ENCODE measurements around the gene CTDSPL. TPM values are rescaled to one million over a fixed set of nuclear protein-coding genes. Genes with fewer than 3 reads are reported as not detected.

Gene CTDSPL
- total and polyA plus RNA-seq, 7 donors: 19.1 to 69.1 (median 46.3) TPM

DNA sequence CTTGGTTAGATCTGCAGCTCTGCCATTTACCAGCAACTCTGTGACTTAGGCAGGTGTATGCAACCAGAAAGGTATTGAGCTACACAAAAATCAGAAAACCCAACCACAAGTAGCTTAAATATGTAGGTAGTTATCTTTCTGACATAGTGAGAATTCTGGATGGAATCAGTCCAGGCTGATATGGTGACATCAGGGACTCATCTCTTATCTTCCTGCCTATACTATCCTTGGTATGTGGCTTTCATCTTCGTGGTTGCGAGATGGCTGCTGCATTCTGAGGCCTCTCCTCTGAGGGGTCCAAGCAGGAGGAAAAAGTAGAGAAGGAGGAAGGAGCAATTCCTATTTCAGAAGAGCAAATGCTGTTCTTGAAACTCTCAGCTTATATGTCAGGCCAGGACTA is 40.0 kb downstream of the CTDSPL start:
- Histone ChIP-seq H3K9me3 (no peaks in the 10 kb centered on the region), H3K4me3 (no peak overlapping the region), H3K4me1 (peaks cover 0 to 82% (median 58%) of the 10 kb centered on the region in 4 donors), H3K36me3 (no peaks in the 10 kb centered on the region), H3K27ac (no peak overlapping the region), H3K27me3 (no peaks in the 10 kb centered on the region)
- 68 to 89% methylated on average over 2 of the region's 2 CpGs for WGBS, 2 donors
- intact Hi-C loops (cut with DNase I): no loop called here
- DNase-seq: no peak
- TF ChIP-seq POLR2A (IDR thresholded peaks at IDR 0.05) (no peak), EP300 (IDR thresholded peaks at IDR 0.05) (no peak), POLR2AphosphoS5 (IDR thresholded peaks at IDR 0.05) (no peak)
- TF ChIP-seq, protein P1, sequence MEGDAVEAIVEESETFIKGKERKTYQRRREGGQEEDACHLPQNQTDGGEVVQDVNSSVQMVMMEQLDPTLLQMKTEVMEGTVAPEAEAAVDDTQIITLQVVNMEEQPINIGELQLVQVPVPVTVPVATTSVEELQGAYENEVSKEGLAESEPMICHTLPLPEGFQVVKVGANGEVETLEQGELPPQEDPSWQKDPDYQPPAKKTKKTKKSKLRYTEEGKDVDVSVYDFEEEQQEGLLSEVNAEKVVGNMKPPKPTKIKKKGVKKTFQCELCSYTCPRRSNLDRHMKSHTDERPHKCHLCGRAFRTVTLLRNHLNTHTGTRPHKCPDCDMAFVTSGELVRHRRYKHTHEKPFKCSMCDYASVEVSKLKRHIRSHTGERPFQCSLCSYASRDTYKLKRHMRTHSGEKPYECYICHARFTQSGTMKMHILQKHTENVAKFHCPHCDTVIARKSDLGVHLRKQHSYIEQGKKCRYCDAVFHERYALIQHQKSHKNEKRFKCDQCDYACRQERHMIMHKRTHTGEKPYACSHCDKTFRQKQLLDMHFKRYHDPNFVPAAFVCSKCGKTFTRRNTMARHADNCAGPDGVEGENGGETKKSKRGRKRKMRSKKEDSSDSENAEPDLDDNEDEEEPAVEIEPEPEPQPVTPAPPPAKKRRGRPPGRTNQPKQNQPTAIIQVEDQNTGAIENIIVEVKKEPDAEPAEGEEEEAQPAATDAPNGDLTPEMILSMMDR (IDR thresholded peaks at IDR 0.05): no peak

DNA sequence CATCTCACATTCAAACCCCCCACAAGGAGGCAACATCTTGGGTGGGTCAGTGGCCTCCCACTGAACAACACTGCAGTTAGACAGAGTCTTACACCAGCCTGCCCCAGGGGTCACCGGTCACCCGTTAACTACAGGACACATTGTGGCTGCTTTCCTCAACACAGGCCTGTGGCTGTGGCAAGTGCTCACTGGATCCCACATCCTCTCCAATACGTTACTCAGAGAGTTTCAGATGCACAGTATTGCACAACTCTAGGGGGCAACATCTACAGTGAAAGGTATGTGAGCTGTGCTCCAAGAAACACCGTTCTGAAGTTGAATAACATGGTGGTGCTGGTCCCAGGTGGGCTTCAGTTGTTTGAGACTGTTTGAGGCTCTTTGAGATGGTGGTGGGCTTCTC is 41.0 kb downstream of the CTDSPL start:
- Histone ChIP-seq H3K4me1 (peaks cover 0 to 82% (median 58%) of the 10 kb centered on the region in 4 donors), H3K4me3 (no peak overlapping the region), H3K36me3 (no peaks in the 10 kb centered on the region), H3K9me3 (no peaks in the 10 kb centered on the region), H3K27ac (no peak overlapping the region), H3K27me3 (no peaks in the 10 kb centered on the region)
- intact Hi-C loops (cut with DNase I): no loop called here
- DNase-seq: no peak
- 84 to 90% methylated on average over 4 of the region's 4 CpGs for WGBS, 2 donors
- TF ChIP-seq POLR2A (IDR thresholded peaks at IDR 0.05): no peak
- TF ChIP-seq, protein P1 (IDR thresholded peaks at IDR 0.05): no peak
- TF ChIP-seq EP300 (IDR thresholded peaks at IDR 0.05): no peak
- TF ChIP-seq POLR2AphosphoS5 (IDR thresholded peaks at IDR 0.05): no peak

DNA sequence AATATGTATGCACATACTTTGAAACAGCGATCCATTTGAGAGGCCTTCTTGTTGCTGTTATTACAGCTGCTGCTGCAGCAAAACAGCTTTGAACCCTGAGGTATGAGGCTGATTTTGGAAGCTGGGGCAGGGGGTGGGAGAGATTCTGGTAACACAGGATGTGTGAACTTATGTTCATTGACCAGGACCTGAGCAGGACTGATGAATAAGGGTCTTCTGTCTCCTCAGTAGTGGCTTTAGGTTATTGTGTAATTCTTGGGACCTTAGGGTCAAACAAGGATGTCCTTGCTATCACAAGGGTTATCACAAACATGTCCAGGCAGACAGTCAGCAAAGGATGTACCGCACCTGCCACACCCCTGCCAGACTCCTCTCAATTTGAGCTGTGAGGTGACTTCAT is 41.6 kb downstream of the CTDSPL start:
- Histone ChIP-seq H3K27me3 (no peaks in the 10 kb centered on the region), H3K27ac (no peak overlapping the region), H3K4me3 (no peak overlapping the region), H3K36me3 (no peaks in the 10 kb centered on the region), H3K4me1 (peaks cover 0 to 81% (median 56%) of the 10 kb centered on the region in 4 donors), H3K9me3 (no peaks in the 10 kb centered on the region)
- no peak for DNase-seq
- TF ChIP-seq EP300 (IDR thresholded peaks at IDR 0.05) (no peak), POLR2AphosphoS5 (IDR thresholded peaks at IDR 0.05) (no peak), POLR2A (IDR thresholded peaks at IDR 0.05) (no peak)
- TF ChIP-seq, protein P1 (IDR thresholded peaks at IDR 0.05): no peak
- 72 to 88% methylated on average over 2 of the region's 2 CpGs for WGBS, 2 donors
- intact Hi-C loops (cut with DNase I): no loop called here

DNA sequence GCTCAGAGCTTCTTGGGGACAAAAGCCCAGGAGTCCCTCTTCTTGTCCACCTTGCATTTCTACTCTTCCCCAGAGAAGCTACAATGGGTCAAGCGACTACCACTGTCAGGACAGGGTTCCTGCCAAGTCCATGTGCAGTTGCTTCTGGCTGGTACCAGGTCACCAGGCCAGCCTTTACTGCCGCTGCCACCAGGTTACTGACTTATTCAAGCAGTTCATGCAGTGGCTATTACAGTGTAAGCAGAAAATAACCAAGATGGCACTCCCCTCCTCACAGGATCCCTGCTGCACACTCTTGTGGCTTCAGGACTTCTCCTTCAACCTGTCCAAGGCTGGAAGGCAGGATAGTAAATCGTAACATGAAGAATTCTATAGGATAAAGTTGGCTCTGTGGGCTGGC is 42.1 kb downstream of the CTDSPL start:
- TF ChIP-seq POLR2A (IDR thresholded peaks at IDR 0.05) (no peak), EP300 (IDR thresholded peaks at IDR 0.05) (no peak), POLR2AphosphoS5 (IDR thresholded peaks at IDR 0.05) (no peak)
- TF ChIP-seq, protein P1 (IDR thresholded peaks at IDR 0.05): no peak
- Histone ChIP-seq H3K4me3 (no peak overlapping the region), H3K4me1 (peaks cover 0 to 77% (median 51%) of the 10 kb centered on the region in 4 donors), H3K27ac (peak overlapping the region in 2 of 4 donors; percentile 48 to 71), H3K36me3 (no peaks in the 10 kb centered on the region), H3K27me3 (no peaks in the 10 kb centered on the region), H3K9me3 (no peaks in the 10 kb centered on the region)
- intact Hi-C loops (cut with DNase I): no loop called here
- WGBS, 2 donors: 77 to 90% methylated on average over 3 of the region's 3 CpGs
- DNase-seq: no peak

DNA sequence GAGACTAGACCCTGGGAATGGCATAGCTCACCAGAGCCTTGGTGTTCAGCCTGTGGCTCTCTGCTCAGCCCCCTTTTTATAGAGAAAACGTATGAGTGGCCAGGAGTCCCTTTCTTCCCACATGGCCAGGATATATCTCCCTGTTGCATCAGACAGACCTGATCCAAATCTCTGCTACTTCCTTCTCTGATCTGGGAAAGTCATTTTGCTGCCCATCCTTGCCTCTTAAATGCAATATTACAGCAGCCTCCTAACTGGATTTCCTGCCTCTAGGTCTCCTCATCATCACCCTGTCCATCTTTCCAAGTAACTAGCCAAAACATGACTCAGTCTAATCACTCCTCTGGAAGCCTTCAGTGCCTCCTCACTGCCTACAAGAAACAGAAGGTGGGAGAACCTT is 42.9 kb downstream of the CTDSPL start:
- H3K27me3 ChIP-seq: no peaks in the 10 kb centered on the region
- H3K27ac ChIP-seq: peak overlapping the region; percentile 48 to 73 (median 71)
- H3K4me3 ChIP-seq: no peak overlapping the region
- DNase-seq: no peak
- intact Hi-C loops (cut with DNase I): no loop called here
- peaks cover 0 to 71% (median 49%) of the 10 kb centered on the region in 4 donors for H3K4me1 ChIP-seq
- 72 to 78% methylated on average over 1 of the region's 1 CpG for WGBS, 2 donors
- TF ChIP-seq EP300 (IDR thresholded peaks at IDR 0.05): no peak
- TF ChIP-seq, protein P1 (IDR thresholded peaks at IDR 0.05): no peak
- TF ChIP-seq POLR2A (IDR thresholded peaks at IDR 0.05): no peak
- TF ChIP-seq POLR2AphosphoS5 (IDR thresholded peaks at IDR 0.05): no peak
- no peaks in the 10 kb centered on the region for H3K36me3 ChIP-seq
- no peaks in the 10 kb centered on the region for H3K9me3 ChIP-seq

Measured in sigmoid colon (tissue), 7 donors.